ENCODE measurements around the gene RNF213. TPM values are rescaled to one million over a fixed set of nuclear protein-coding genes. Genes with fewer than 3 reads are reported as not detected.
"Not testable (repeated sequence)": the region's sequence is repeated elsewhere in the genome, so short reads cannot be mapped to it uniquely, and the experiment has no call there.

RNF213 gene
- total RNA-seq, 1 donor: 198 TPM

GRCh38 chr17:80269405-80269807 lies 8.8 kb downstream of the RNF213 start:
- no peak for TF ChIP-seq CTCF (IDR thresholded peaks at IDR 0.05; ENCODE audit: insufficient read depth, low read depth, low read length)
- no peak overlapping the region for H3K4me3 ChIP-seq (ENCODE audit: low read depth, low read length)
- no peak for DNase-seq (ENCODE audit: low read depth)

- no peak for TF ChIP-seq CTCF (IDR thresholded peaks at IDR 0.05; ENCODE audit: insufficient read depth, low read depth, low read length)
- H3K4me3 ChIP-seq (ENCODE audit: low read depth, low read length): no peak overlapping the region
- no peak for DNase-seq (ENCODE audit: low read depth)
These were observed 9.5 kb downstream of the RNF213 start for GRCh38 chr17:80270104-80270503.

- TF ChIP-seq CTCF (IDR thresholded peaks at IDR 0.05; ENCODE audit: insufficient read depth, low read depth, low read length): no peak
- peak; percentile 34 for DNase-seq (ENCODE audit: low read depth)
- no peak overlapping the region for H3K4me3 ChIP-seq (ENCODE audit: low read depth, low read length)
These were observed 10.2 kb downstream of the RNF213 start for GRCh38 chr17:80270836-80271235.

GRCh38 chr17:80272366-80272765 lies 11.7 kb downstream of the RNF213 start:
- DNase-seq (ENCODE audit: low read depth): no peak
- TF ChIP-seq CTCF (IDR thresholded peaks at IDR 0.05; ENCODE audit: insufficient read depth, low read depth, low read length): no peak
- H3K4me3 ChIP-seq (ENCODE audit: low read depth, low read length): no peak overlapping the region

- TF ChIP-seq CTCF (IDR thresholded peaks at IDR 0.05; ENCODE audit: insufficient read depth, low read depth, low read length): no peak
- no peak for DNase-seq (ENCODE audit: low read depth)
- H3K4me3 ChIP-seq (ENCODE audit: low read depth, low read length): no peak overlapping the region
These were observed 13.7 kb downstream of the RNF213 start for GRCh38 chr17:80274331-80274730.

GRCh38 chr17:80274871-80275449 lies 14.3 kb downstream of the RNF213 start:
- no peak for DNase-seq (ENCODE audit: low read depth)
- no peak overlapping the region for H3K4me3 ChIP-seq (ENCODE audit: low read depth, low read length)
- no peak for TF ChIP-seq CTCF (IDR thresholded peaks at IDR 0.05; ENCODE audit: insufficient read depth, low read depth, low read length)

- not testable (repeated sequence) for DNase-seq (ENCODE audit: low read depth); H3K4me3 ChIP-seq (ENCODE audit: low read depth, low read length)
These were observed 15.2 kb downstream of the RNF213 start for GRCh38 chr17:80275857-80276256.

Measured in fibroblast of villous mesenchyme (primary cell).